GM21576 (cell line): ENCODE measurements around the gene TEN1.

Source experiments
- ATAC-seq: cut with Tn5 transposase; IDR thresholded peaks from one replicate; pipeline ENCODE4 v1.9.1; 2021; ENCODE audit warnings: mild to moderate bottlenecking, moderate library complexity; ENCODE audit not compliant: unreplicated experiment

TEN1 gene

GRCh38 chr17:76005263-76006149 is 26.5 kb downstream of the TEN1 start:
- ATAC-seq = no peak

- no peak for ATAC-seq
Observed at GRCh38 chr17:76007131-76007849, 28.2 kb downstream of the TEN1 start.

GRCh38 chr17:76007850-76008165 is 28.8 kb downstream of the TEN1 start:
- no peak for ATAC-seq

- ATAC-seq = no peak
Observed at GRCh38 chr17:76008208-76008607, 29.2 kb downstream of the TEN1 start.

- no peak for ATAC-seq
Observed at GRCh38 chr17:76008630-76009425, 29.8 kb downstream of the TEN1 start.

- no peak for ATAC-seq
Observed at GRCh38 chr17:76009447-76009846, 30.4 kb downstream of the TEN1 start.

- ATAC-seq = no peak
Observed at GRCh38 chr17:76009969-76010661, 31.1 kb downstream of the TEN1 start.

GRCh38 chr17:76011951-76012350 is 32.9 kb downstream of the TEN1 start:
- ATAC-seq = no peak

GRCh38 chr17:76013377-76013932 is 34.4 kb downstream of the TEN1 start:
- no peak for ATAC-seq

- ATAC-seq = no peak
Observed at GRCh38 chr17:76014100-76014924, 35.3 kb downstream of the TEN1 start.

GRCh38 chr17:76014925-76015261 is 35.9 kb downstream of the TEN1 start:
- no peak for ATAC-seq

- ATAC-seq = no peak
Observed at GRCh38 chr17:76017481-76018339, 38.7 kb downstream of the TEN1 start.

GRCh38 chr17:76018340-76018680 is 39.3 kb downstream of the TEN1 start:
- no peak for ATAC-seq

- ATAC-seq = no peak
Observed at GRCh38 chr17:76018801-76019200, 39.8 kb downstream of the TEN1 start.

GRCh38 chr17:76019833-76020467 is 40.9 kb downstream of the TEN1 start:
- ATAC-seq = no peak

- ATAC-seq = no peak
Observed at GRCh38 chr17:76022285-76022684, 43.2 kb downstream of the TEN1 start.

GRCh38 chr17:76022973-76023899 is 44.2 kb downstream of the TEN1 start:
- no peak for ATAC-seq

GRCh38 chr17:76023900-76024237 is 44.8 kb downstream of the TEN1 start:
- ATAC-seq = no peak
